HG03196 (cell line): ENCODE measurements around the gene PGGHG.

Experiments used
- ATAC-seq: cut with Tn5 transposase; IDR thresholded peaks from one replicate; pipeline ENCODE4 v1.9.1; 2021; ENCODE audit not compliant: unreplicated experiment

Gene PGGHG

GRCh38 chr11:344836-345578, 56.1 kb downstream of the PGGHG start:
- no peak for ATAC-seq
